ENCODE results near the gene MRTFA. TPM values are rescaled to one million over a fixed set of nuclear protein-coding genes. Genes with fewer than 3 reads are reported as not detected.
"Not testable (repeated sequence)": the region's sequence is repeated elsewhere in the genome, so short reads cannot be mapped to it uniquely, and the experiment has no call there.

MRTFA gene
- total RNA-seq, 2 donors from 2014 or later = 38.5 to 57.4 TPM

DNA sequence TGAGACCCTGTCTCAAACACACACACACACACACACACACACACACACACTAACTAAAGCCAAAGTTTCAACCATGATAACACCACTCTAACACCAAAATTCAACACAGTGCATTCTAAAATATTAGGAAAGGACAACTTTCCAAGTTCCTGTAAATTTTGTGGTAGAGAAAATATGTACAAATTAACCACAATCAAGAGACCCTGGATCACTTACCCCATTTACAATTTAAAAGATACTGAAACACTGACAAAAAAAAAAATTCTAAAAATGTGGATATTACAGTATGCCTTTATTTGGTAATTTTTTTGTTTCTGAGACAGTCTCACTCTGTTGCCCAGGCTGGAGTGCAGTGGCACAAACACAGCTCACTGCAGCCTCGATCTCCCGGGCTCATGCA is 9.7 kb downstream of the MRTFA start:
- H3K27me3 Mint-ChIP-seq = no peaks in the 10 kb centered on the region
- no peak for ATAC-seq (replicated peaks)
- no peak overlapping the region for H3K27ac Mint-ChIP-seq
- H3K36me3 Mint-ChIP-seq (ENCODE audit: low read depth) = no peaks in the 10 kb centered on the region
- no peak overlapping the region for H3K4me3 Mint-ChIP-seq
- peaks cover 32% of the 10 kb centered on the region for H3K4me1 Mint-ChIP-seq
- no peaks in the 10 kb centered on the region for H3K9me3 Mint-ChIP-seq

- peaks cover 23% of the 10 kb centered on the region for H3K4me1 Mint-ChIP-seq
- ATAC-seq (replicated peaks); H3K27me3 Mint-ChIP-seq; H3K4me3 Mint-ChIP-seq; H3K36me3 Mint-ChIP-seq (ENCODE audit: low read depth); H3K9me3 Mint-ChIP-seq; H3K27ac Mint-ChIP-seq: not testable (repeated sequence)
Measured at GRCh38 chr22:40625794-40626193, 10.7 kb downstream of the MRTFA start.

- not testable (repeated sequence) for ATAC-seq (replicated peaks); H3K9me3 Mint-ChIP-seq; H3K36me3 Mint-ChIP-seq (ENCODE audit: low read depth); H3K27me3 Mint-ChIP-seq; H3K4me3 Mint-ChIP-seq
- Mint-ChIP-seq H3K27ac (peak overlapping the region; percentile 75), H3K4me1 (peaks cover 23% of the 10 kb centered on the region)
Measured at GRCh38 chr22:40625281-40625680, 11.2 kb downstream of the MRTFA start.

DNA sequence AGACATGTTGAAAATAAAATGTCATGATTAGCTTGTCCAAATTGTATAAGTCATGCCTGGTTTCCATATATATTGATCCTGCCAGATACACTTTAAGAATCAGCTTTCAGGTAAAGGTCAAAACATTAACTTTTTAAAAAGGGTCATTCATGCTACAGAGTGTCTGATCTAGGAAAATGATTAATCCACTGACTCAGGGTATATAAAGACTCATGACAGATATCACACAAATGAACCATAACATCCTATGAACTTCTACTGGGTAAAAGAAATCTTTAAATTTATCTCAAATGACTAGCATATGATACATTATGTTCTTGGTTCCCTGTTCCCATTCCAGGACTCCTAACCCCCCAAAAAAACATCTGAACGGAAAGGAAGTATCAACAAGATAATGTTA is 11.7 kb downstream of the MRTFA start:
- Mint-ChIP-seq H3K4me3 (no peak overlapping the region), H3K36me3 (ENCODE audit: low read depth) (no peaks in the 10 kb centered on the region), H3K4me1 (peaks cover 23% of the 10 kb centered on the region), H3K27ac (peak overlapping the region; percentile 75), H3K9me3 (peaks cover 4% of the 10 kb centered on the region), H3K27me3 (no peaks in the 10 kb centered on the region)
- ATAC-seq (replicated peaks) = peak; percentile 55

GRCh38 chr22:40621309-40622151 is 15.0 kb downstream of the MRTFA start:
- ATAC-seq (replicated peaks) = no peak
- peaks cover 4% of the 10 kb centered on the region for H3K9me3 Mint-ChIP-seq
- H3K27ac Mint-ChIP-seq = no peak overlapping the region
- no peaks in the 10 kb centered on the region for H3K36me3 Mint-ChIP-seq (ENCODE audit: low read depth)
- H3K27me3 Mint-ChIP-seq = no peaks in the 10 kb centered on the region
- peaks cover 10% of the 10 kb centered on the region for H3K4me1 Mint-ChIP-seq
- no peak overlapping the region for H3K4me3 Mint-ChIP-seq

DNA sequence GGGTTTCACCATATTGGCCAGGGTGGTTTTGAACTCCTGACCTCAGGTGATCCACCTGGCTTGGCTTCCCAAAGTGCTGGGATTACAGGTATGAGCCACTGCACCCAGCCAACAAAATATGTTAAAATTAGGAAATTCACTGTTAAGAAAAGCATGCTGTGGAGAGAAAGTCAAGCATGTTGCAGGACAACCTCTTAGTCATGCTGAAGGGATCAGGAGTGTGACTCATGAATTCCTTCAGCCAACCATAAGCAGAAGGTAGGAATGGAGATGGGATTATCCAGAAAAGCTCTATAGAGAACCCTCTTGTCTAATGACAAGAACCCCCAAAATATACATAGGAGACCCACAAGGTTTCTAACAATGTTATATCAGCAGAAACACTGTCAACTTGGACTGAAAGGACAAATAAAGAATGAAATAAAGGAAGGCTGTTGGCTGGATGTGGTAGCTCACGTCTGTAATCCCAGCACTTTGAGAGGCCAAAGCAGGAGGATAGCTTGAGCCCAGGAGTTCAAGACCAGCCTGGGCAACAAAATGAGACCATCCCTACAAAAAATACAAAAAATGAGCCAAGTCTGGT is 16.0 kb downstream of the MRTFA start:
- no peak for ATAC-seq (replicated peaks)
- H3K27ac Mint-ChIP-seq = no peak overlapping the region
- peaks cover 4% of the 10 kb centered on the region for H3K9me3 Mint-ChIP-seq
- H3K4me1 Mint-ChIP-seq = peaks cover 15% of the 10 kb centered on the region
- H3K36me3 Mint-ChIP-seq (ENCODE audit: low read depth) = no peaks in the 10 kb centered on the region
- no peak overlapping the region for H3K4me3 Mint-ChIP-seq
- no peaks in the 10 kb centered on the region for H3K27me3 Mint-ChIP-seq

DNA sequence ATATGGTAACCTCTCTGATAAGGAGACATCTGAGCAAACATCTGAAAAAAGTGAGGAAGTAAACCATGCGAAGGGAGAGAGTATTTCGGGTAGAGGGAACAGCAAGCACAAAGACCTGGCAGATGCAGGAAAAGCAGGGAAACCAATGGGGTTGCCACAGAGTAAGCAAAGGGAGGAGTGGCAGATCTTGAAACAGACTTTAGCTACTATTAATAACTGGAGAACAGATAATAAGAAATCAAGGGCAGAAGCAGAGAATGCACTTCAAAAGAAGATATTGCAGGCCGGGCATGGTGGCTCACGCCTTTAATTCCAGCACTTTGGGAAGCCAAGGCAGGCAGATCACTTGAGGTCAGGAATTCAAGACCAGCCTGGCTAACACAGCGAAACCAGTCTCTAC is 18.1 kb downstream of the MRTFA start:
- Mint-ChIP-seq H3K27me3 (no peaks in the 10 kb centered on the region), H3K4me3 (no peak overlapping the region)
- ATAC-seq (replicated peaks) = no peak

DNA sequence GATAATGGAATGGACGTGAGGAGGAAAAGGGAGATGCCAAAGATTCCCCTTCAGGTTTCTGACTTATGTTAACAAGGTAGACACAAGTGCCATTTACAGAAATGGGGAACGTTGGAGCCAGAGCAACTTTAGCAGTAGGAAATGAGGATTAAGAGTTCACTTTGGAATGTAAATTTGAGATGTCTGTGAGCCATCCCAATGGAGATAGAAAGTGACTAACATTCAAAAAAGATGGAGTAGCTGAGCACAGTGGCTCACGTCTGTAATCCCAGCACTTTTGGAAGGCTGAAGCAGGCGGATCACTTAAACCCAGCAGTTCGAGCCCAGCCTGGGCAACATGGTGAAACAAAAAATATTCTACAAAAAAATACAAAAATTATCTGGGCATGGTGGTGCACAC is 19.9 kb downstream of the MRTFA start:
- Mint-ChIP-seq H3K36me3 (ENCODE audit: low read depth) (peaks cover 4% of the 10 kb centered on the region), H3K4me3 (no peak overlapping the region)

More for the DNA sequence above, 18.1 kb downstream of the MRTFA start:
- Mint-ChIP-seq H3K36me3 (ENCODE audit: low read depth) (peaks cover 4% of the 10 kb centered on the region), H3K27ac (no peak overlapping the region), H3K9me3 (peaks cover 4% of the 10 kb centered on the region), H3K4me1 (peaks cover 10% of the 10 kb centered on the region)

DNA sequence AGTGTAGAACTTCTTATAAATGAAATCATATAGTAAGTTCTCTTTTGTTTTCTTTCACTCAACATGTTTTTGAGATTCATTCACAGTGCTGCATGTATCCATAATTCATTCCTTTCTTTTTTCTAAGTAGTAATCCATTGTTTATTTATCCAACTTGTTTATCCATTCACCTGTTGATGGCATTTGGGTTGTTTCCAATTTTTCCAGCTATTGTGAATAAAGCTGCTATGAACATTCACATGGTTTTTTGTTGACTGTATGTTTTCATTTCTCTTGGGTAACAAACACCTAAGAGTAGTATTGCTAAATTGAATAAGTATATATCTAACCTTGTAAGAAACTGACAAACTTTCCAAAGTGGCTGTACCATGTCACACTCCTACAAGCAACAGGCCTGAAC is 23.5 kb downstream of the MRTFA start:
- no peak overlapping the region for H3K4me3 Mint-ChIP-seq
- peaks cover 21% of the 10 kb centered on the region for H3K4me1 Mint-ChIP-seq
- H3K9me3 Mint-ChIP-seq = no peaks in the 10 kb centered on the region
- peaks cover 4% of the 10 kb centered on the region for H3K36me3 Mint-ChIP-seq (ENCODE audit: low read depth)
- H3K27ac Mint-ChIP-seq = no peak overlapping the region
- no peak for ATAC-seq (replicated peaks)
- H3K27me3 Mint-ChIP-seq = no peaks in the 10 kb centered on the region

More for the DNA sequence above, 19.9 kb downstream of the MRTFA start:
- Mint-ChIP-seq H3K27me3 (no peaks in the 10 kb centered on the region), H3K9me3 (peaks cover 4% of the 10 kb centered on the region), H3K4me1 (peaks cover 19% of the 10 kb centered on the region), H3K27ac (no peak overlapping the region)
- no peak for ATAC-seq (replicated peaks)

- no peak overlapping the region for H3K4me3 Mint-ChIP-seq
- ATAC-seq (replicated peaks) = no peak
- no peaks in the 10 kb centered on the region for H3K27me3 Mint-ChIP-seq
- H3K36me3 Mint-ChIP-seq (ENCODE audit: low read depth) = peaks cover 4% of the 10 kb centered on the region
- no peaks in the 10 kb centered on the region for H3K9me3 Mint-ChIP-seq
- H3K4me1 Mint-ChIP-seq = peaks cover 21% of the 10 kb centered on the region
- no peak overlapping the region for H3K27ac Mint-ChIP-seq
Measured at GRCh38 chr22:40612291-40612751, 24.2 kb downstream of the MRTFA start.

DNA sequence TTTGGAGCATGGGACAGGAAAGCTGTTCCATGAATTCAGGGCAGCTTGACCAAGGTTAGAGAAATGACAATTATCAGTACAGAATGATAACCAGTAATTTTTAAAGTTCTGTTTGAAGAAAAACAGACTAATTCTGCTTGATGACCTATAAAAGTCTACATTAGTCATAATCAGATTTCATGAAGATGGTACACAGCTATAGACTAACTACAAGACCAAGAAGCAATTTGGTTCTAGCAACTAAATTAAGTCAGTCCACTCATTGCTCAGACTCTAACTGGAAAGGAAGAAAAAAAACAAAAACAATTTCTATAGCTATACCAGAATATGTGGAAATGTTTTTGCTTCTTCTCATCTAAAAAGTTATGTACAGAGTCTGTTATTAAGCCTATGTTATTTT is 24.9 kb downstream of the MRTFA start:
- peak; percentile 74 for ATAC-seq (replicated peaks)
- Mint-ChIP-seq H3K4me1 (peaks cover 21% of the 10 kb centered on the region), H3K27me3 (no peaks in the 10 kb centered on the region), H3K27ac (no peak overlapping the region), H3K36me3 (ENCODE audit: low read depth) (peaks cover 4% of the 10 kb centered on the region), H3K4me3 (no peak overlapping the region), H3K9me3 (no peaks in the 10 kb centered on the region)

- no peak for ATAC-seq (replicated peaks)
- H3K27ac Mint-ChIP-seq = peak overlapping the region; percentile 50
- no peaks in the 10 kb centered on the region for H3K27me3 Mint-ChIP-seq
- H3K36me3 Mint-ChIP-seq (ENCODE audit: low read depth) = peaks cover 4% of the 10 kb centered on the region
- H3K9me3 Mint-ChIP-seq = no peaks in the 10 kb centered on the region
- peaks cover 23% of the 10 kb centered on the region for H3K4me1 Mint-ChIP-seq
- H3K4me3 Mint-ChIP-seq = no peak overlapping the region
Measured at GRCh38 chr22:40610329-40610850, 26.1 kb downstream of the MRTFA start.

GRCh38 chr22:40609216-40609615 is 27.3 kb downstream of the MRTFA start:
- Mint-ChIP-seq H3K36me3 (ENCODE audit: low read depth) (no peaks in the 10 kb centered on the region), H3K9me3 (no peaks in the 10 kb centered on the region), H3K27me3 (no peaks in the 10 kb centered on the region), H3K4me1 (peaks cover 30% of the 10 kb centered on the region), H3K4me3 (no peak overlapping the region), H3K27ac (no peak overlapping the region)
- ATAC-seq (replicated peaks) = no peak

- H3K4me3 Mint-ChIP-seq = no peak overlapping the region
- no peak for ATAC-seq (replicated peaks)
- no peaks in the 10 kb centered on the region for H3K27me3 Mint-ChIP-seq
- H3K27ac Mint-ChIP-seq = no peak overlapping the region
- H3K4me1 Mint-ChIP-seq = peaks cover 36% of the 10 kb centered on the region
- H3K9me3 Mint-ChIP-seq = no peaks in the 10 kb centered on the region
- H3K36me3 Mint-ChIP-seq (ENCODE audit: low read depth) = no peaks in the 10 kb centered on the region
Measured at GRCh38 chr22:40607506-40607905, 29.0 kb downstream of the MRTFA start.

- no peak overlapping the region for H3K27ac Mint-ChIP-seq
- H3K36me3 Mint-ChIP-seq (ENCODE audit: low read depth) = no peaks in the 10 kb centered on the region
- ATAC-seq (replicated peaks) = no peak
- H3K4me1 Mint-ChIP-seq = peaks cover 31% of the 10 kb centered on the region
- no peaks in the 10 kb centered on the region for H3K9me3 Mint-ChIP-seq
- no peaks in the 10 kb centered on the region for H3K27me3 Mint-ChIP-seq
- H3K4me3 Mint-ChIP-seq = no peak overlapping the region
Measured at GRCh38 chr22:40606306-40606705, 30.2 kb downstream of the MRTFA start.

All from activated T-helper 17 cell treated with anti-CD3 and anti-CD28 coated beads, Interleukin-2, amount 50 U/mL, for 72 hours (primary cell).